ENCODE measurements around the gene DENND1A.

- TF ChIP-seq CTCF (IDR thresholded peaks at IDR 0.05) (no peak), POLR2A (IDR thresholded peaks at IDR 0.05) (no peak)
These were observed 1.3 kb downstream of the DENND1A start for GRCh38 chr9:123928533-123929176.

Measured in right lobe of liver (tissue), 4 donors.